NCI-H2107 treated with DMSO at 0.1 percent for 48 hours (cell line): ENCODE results near the gene PPP1CC.

Source experiments
- DNase-seq: peaks from one replicate; lab custom pipeline; 2025; ENCODE audit not compliant: unreplicated experiment; lab: John Stamatoyannopoulos, UW

The PPP1CC gene

GRCh38 chr12:110726708-110727369, 15.9 kb downstream of the PPP1CC start:
- DNase-seq: no peak

DNA sequence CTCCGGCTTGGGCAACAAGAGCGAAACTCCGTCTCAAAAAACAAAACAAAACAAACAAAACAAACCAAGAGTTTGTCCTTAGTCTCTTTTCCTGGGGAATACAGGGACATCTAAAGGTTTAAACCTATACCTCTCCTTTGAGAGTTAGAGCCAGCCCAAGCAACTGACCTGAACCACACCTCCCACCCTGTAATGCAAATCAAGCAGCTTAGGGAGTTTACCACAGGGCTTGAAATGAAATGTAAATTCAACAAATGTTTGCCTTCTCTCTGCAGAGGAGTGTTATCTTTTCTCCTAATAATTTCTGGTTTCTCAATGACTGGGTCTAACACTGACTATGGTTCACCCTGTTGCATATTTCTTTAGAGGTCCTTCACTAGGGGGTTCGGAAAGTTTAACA, 16.7 kb downstream of the PPP1CC start:
- no peak for DNase-seq

DNA sequence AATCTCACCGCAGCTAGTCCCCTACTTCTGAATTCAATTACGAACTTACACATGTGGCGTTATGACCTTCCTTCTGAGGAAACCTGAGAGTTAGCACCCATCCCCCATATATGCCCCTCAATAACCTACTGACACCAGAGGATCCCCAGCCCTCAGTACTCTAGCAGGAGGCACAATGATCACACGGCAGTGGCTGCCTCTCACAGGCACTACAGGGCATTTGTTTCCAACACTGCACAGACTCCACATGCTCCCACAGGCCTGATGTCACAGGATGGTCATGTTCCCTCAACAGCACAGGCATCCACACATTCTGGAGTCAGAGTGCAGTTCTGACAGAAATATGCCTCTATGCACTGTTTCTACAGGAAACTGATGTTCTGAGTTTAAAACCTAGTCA, 17.4 kb downstream of the PPP1CC start:
- no peak for DNase-seq

DNA sequence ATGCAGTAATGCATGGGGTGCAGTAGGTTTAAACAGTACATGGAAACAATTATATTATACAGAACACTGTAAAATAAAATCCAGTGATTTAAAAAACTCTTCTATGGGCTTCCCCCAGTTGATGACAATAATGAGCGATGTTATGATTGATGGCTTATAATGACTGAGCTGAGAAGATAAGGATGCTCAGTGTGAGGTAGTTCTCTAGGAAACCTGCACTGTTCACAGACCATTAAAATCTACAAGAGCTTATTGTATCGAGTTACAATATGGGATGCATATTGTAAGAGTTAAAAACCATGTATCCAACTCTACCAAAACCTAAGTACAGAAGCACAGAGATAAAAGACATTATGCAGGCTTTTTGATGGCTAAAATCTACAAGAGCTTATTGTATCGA, 19.8 kb downstream of the PPP1CC start:
- peak; percentile 13 for DNase-seq

GRCh38 chr12:110721570-110721969, 21.1 kb downstream of the PPP1CC start:
- peak; percentile 33 for DNase-seq

- no peak for DNase-seq
These were observed 22.2 kb downstream of the PPP1CC start for GRCh38 chr12:110720516-110720915.

DNA sequence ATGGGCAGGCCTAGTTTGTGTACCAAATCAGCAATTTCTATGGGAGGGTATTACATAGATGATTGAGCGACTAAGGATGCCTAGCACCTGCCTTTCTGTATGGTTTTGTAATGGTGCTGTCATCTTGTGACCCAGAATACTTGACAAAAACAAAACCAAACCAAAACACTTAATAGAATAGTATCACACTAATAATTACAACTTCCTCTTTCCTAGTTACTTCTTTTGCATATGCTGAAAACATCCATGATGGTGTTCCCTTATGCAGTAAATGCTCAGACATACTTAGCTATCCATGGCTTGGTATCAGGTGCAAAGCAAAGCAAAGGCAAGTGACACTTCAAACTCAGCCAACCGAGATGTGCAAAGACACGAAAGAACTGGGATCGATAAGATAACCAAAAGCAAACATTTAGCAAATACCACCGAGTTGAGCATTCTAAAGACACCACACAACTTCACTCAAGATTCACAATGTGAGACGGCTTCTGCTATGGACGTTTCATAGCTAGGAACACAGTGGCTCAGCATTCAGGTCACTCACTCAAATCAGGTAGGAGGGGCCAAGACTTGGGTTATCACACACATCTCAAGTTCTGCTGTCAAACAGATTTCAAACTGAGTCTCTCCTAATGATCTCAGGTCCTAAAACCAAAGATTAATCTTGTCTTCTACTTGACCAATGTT, 24.3 kb downstream of the PPP1CC start:
- DNase-seq: peak; percentile 17

DNA sequence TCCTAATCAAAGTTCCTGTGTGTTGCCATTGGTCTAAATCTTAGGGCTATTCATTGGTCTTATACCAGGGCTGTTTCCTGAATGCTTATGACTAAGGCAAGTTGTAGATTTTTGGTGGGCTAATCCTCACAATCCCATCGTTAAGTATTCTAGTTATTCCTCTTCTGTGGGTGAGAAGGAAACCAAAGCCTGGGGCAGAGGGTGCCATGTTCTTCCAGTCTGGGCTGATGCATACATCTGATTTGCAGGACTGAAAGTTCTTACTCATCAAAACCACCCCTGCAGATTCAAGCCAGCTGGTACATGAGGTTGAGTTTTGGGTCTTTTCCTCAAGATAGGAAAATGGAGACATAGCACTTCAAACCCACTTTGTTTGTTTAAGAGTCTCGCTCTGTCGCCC, 25.7 kb downstream of the PPP1CC start:
- DNase-seq: no peak

DNA sequence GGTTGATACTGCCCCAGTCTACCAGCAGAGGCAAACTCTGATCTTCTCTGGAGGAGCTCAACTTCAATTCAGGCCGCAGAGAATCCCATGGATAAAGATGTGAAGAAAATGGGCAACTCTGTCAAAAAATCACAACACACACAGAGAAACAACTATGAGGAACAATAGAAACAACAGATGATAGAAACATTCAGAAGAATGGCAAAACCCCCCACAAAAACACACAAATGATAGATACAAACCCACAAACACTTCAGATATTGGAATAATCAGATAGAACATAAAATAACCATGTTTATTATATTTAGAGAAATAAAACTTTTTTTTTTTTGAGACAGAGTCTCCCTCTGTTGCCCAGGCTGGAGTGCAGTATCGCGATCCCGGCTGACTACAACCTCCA, 33.8 kb downstream of the PPP1CC start:
- DNase-seq: no peak

- no peak for DNase-seq
These were observed 37.4 kb downstream of the PPP1CC start for GRCh38 chr12:110705309-110705708.

GRCh38 chr12:110704750-110705149, 37.9 kb downstream of the PPP1CC start:
- peak; percentile 32 for DNase-seq

- DNase-seq: no peak
These were observed 38.5 kb downstream of the PPP1CC start for GRCh38 chr12:110704231-110704630.

- DNase-seq: no peak
These were observed 40.6 kb downstream of the PPP1CC start for GRCh38 chr12:110702081-110702480.

GRCh38 chr12:110699591-110700445, 42.9 kb downstream of the PPP1CC start:
- DNase-seq: no peak

- DNase-seq: peak; percentile 32
These were observed 44.4 kb downstream of the PPP1CC start for GRCh38 chr12:110698171-110698902.

DNA sequence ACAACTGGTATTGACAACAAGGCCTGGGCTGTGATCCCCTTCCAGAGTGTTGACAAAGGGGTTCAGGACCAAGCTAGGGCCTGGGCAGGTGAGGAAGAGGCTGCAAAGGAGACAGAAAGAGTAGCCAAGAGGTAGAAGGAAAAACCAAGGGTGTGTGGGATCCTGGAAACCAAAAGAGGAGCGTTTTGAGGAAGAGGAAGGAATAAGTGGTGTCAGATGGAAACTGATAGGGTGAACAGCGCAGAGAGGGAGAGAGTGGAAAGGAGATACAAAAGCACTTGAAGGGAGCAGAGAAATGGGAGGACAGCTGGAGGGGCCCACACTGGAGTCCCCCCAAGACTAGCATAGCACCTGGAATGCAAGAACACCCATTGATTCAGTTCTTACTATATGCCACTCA, 45.5 kb downstream of the PPP1CC start:
- DNase-seq: no peak

GRCh38 chr12:110696283-110696682, 46.4 kb downstream of the PPP1CC start:
- no peak for DNase-seq

GRCh38 chr12:110694330-110694901, 48.3 kb downstream of the PPP1CC start:
- no peak for DNase-seq

DNA sequence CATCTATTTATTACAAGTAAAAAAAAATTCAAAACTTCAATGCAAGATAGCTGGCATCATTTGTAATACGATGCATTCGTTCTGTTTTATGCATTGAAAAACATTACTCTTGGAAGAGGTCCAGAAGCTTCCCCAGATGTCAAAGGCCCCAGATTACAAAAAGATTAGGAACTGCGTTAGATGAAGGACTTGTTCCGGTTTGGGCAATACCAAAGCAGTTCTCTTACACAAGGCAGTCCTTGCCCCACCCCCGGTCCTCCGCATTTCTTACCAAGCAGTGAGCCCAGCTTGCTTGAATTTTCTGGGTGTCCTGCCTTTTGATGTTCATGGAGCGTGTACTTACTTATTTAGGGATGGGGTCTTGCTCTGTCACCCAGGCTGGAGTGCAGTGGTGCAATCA, 49.0 kb downstream of the PPP1CC start:
- no peak for DNase-seq

GRCh38 chr12:110690127-110690430, 52.6 kb downstream of the PPP1CC start:
- DNase-seq: no peak
